Stimulated activated CD8-positive, alpha-beta memory T cell treated with anti-CD3 and anti-CD28 coated beads, Interleukin-12 subunit alpha, Interleukin-12 subunit beta, amount 100 ng/mL, for 4 hours (primary cell): ENCODE measurements around the gene CIROP.
A peak's percentile ranks its signal among the peaks of the same experiment; 100 is the strongest.

Source experiments
- DNase-seq: peaks from one replicate; pipeline ENCODE4 v3.0.0-alpha.2; 2020; ENCODE audit warnings: low read depth

Gene CIROP

DNA sequence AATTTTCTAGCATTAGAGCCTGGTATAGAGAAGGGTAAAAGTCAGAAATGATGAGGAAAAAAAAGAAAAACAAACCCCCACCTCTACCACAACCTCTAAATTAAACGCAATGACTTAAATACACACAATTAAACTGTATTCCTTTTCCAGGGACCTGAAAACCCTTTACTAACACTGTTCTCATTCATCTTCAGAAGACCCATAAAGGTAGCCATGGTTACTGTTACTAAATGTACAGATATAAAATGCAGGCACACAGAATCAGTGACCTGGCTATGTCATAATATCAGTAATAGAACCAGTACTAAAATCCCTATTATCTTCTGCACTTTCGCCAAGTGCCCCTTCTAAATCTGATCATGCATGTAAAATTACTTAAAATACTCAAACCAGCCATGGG is 11.3 kb downstream of the CIROP start:
- no peak for DNase-seq

DNA sequence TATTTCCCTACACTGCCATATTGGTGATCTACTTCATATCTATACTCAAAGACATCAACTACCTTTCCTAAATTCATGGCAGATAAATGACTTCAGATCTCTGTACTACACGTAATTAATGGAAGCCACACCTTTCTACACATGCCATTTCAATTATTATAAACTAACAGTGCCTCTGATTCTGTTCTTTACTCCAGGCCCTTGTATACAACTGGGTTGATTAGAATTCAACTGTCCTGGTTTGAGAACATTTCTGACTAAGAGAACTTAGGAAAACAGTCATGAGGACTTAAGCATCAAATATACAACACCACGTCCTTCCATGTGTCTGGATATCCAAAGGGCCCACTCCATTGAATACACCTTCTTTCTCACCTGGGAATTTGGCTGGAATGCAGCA is 11.7 kb downstream of the CIROP start:
- no peak for DNase-seq

DNA sequence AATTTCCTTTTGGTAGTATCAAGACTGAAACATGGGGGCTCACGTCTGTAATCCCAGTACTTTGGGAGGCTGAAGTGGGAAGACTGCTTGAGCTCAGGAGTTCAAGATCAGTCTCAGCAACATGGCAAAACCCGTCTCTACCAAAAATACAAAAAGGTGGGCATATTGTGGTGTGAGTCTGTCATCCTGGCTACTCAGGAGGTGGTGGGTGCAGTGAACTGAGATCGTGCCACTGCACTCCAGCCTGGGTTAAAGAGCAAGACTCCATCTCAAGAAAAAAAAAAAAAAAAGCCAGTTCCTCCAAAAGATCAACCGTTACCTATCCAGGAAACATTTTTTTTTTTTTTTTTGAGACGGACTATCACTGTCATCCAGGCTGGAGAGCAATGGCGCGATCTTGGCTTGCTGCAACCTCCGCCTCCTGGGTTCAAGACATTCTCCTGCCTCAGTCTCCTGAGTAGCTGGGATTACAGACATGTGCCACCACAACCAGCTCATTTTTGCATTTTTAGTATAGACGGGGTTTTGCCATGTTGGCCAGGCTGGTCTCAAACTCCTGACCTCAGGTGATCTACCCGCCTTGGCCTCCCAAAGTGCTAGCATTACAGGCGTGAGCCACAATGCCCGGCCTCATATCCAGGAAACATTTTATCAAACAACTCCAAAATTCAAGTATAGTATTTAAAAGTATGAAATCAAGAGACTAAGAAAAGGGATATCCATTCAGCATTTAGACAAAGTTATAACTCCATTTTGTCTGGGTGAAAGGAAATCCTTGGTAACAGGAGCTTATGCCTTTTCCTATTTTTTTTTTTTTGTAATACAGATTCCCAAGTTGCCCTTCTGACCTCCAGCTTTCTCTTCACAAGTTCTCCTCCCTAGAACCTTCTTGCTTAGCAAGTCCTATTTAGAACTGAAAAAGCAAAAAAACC is 13.2 kb downstream of the CIROP start:
- no peak for DNase-seq

DNA sequence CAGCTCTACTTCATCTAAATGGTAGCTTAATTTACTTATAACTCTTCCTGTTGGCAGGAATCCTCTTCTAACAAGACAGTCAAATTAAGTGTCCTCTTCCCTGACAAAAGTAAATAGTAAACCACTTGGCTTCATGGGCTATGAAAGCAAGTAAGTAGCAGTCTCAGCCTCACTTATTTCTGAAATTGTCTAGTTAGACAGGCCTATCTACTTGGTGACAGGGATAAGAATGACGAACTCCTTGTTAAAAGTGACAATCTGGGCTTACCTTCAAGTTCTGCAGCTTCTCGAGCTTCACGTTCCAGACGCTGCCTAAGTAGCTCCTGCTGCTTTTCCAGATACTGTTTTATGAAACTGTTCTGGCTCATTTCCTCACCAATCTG is 14.5 kb downstream of the CIROP start:
- DNase-seq: no peak

DNA sequence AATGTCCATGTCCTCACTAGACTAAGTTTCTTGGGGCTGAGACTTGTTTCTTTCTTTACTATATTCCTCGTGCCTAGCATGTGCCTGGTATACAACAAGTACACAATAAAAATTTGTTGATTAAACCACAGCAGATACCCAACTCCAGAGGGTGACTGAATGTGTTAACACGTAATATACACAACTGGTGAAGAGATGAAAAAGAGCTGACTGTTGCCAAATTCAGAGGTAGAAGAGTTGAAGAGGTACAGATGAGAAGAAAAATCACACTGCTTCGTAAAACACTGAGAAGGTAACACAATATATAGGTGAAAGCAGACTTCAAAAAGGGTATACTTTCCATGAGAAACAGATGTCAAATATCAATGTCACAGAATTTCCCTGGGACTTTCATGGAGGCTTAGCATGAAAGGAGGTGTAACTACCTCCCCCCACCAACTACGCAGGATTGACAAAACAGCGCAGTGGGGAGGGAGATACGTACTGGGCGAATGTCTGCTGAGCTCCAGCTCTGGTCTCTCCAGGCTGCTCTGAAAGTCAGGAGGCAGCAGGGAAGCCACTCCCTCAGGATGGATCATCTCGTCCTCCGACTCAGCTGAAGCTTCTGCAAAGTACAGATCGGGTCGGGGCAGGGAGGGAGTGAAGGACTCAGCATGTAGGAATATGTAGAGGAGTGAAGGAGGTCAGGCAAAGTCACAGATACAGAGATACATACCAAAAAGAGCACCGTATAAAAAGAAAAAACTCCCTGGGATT is 15.1 kb downstream of the CIROP start:
- no peak for DNase-seq

DNA sequence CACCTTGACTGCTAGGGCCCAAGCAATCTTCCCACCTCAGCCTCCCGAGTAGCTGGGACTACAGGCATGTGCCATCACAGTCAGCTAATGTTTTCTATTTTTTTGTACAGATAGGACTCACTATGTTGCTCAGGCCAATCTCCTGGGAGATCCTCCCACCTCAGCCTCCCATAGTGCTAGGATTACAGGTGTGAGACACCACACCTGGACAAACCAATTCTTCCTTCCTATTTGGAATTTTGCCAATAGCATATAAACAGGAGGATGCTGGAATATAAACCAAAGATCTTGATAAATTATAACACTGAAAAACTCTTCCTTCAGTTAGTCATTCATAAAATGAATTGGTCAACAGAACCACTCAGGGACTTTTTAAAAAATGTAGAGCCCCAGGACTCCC is 18.2 kb downstream of the CIROP start:
- no peak for DNase-seq

DNA sequence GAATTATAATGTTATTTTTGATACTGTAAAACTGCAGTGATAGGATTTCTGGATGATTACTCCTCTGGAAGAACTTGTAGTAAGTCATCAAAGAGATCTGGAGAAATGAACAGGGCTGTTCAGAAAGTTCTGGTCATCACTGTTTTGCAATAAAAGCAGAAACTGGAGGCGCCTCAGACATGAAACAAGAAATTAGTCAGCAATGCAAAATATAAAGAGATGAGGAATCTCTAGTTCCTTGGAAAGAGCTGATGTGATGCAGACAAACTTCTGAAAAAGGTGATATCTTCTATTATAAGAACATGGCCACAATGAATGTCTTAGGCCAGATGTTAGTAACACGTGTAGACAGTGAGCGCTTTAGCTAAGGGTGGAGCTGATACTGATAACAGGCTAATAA is 19.3 kb downstream of the CIROP start:
- DNase-seq: no peak

DNA sequence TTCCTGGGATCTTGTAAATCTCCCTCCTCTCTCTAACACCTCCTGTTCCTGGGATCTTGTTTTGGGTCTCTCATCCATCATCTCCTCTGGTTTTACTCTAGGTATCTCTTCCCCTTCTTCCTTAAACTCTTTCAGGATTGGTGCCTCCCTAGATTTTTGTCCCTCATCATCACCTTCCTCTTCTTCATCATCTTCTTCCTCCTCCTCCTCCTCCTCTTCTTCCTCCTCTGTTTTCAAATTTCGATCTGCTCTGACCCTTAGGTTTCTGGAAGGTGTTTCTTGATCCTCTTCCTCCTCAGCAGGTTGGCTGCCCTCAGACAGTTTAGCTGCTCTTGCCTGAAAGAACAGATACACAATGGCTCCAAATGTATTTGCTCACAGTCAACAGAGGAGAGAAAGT is 24.3 kb downstream of the CIROP start:
- no peak for DNase-seq

DNA sequence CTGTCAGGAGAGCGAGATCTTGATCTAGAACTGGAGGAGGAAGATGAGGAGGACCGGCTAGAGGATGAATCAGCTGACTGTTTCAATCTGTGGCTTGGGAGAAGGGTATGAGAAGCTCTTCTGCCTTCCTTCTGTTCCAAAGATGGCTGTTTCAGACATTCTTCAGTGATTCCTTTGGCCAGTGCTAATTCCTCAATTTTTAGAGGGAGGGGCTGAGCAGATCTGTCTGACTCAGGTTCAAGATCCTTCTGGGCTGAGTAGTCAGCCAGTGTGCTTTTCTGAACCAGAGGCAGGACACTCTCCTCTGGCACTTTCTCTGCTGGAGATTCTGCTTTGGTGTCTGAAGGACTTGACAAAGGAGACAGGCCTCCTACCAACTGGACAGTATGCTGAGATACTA is 25.1 kb downstream of the CIROP start:
- no peak for DNase-seq

DNA sequence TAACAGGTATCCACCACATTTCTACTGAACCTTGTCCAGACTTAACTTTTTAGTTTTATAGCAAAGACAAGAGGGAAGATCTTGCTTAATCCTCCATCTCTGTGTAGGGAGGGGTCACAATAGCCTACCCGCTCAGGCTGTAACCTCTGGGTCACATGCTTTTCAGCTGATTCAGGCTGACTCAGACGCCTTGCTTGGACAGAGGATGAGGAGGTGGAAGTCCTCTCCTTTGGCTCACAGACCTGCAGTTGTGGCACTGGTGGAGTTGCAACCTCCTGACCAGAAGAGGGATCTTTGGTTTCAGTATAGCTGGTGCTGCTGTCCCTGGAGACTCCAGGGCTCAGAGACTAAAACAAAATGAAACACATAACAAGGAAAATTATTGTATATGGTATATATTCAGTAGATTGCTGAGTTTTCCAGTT is 26.1 kb downstream of the CIROP start:
- DNase-seq: no peak

DNA sequence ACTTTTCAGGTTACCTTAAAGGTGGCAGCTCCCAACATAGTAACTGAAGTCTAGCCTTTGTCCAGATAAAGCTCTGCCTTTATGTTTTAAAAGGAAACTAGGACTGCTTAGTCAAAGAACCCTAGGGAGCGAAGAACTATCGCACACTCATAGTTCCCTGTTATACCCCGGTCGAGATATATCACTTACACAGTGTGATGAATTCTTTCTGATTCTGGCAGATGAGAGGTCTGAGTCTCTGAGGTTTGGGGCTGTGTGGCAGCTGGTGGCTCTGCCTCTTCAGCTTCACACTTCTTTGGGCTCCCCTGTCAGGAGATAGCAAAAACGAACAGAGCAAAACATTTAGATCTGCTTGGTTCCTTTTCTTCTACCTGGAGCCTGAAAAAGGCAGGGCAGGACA is 26.8 kb downstream of the CIROP start:
- no peak for DNase-seq

DNA sequence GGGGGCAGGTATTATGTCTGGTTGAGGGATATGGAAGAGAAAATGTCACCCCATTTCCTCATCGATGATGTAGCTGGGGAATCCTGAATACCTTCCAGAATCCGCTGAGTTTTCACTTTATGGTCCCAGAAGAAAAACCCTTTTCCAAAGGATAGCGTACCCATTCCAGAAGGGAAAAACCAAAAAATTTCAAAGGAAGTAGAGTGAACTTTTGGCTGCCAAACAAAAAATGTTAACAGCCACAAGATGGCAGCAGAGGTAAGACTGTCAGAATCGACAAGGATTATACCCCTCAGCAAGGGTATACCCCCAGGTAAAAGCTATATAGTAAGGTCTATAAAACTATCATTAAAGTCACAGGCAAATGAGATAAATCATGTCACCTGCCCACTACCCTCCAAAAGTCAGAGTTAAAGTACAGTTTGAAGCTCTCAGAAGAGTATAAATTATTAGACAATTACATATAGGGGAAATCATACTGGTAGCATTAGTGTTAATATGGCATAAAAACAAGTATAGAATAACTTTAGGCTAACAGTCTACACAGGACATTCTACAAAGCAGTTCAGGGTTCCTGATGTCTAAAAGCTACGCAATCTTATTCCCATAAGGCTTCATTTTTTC is 27.9 kb downstream of the CIROP start:
- no peak for DNase-seq

DNA sequence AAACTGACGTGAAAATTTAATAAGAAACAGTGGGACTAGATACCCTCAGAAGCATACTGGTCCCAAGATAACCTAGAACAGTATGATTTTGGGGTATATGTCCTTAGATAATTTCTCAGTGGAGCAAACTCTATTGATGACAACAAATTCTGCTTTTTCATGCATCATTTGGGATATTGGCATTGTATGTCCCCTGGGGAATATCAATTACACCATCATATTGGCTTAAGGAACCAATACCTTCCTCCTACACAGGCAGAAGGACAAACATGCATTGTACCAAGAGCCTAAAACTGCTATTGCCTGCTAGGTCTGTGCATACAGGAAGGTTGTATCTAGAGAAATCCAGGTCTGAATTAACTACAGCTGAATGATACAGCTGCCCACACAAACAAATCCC is 29.9 kb downstream of the CIROP start:
- no peak for DNase-seq

DNA sequence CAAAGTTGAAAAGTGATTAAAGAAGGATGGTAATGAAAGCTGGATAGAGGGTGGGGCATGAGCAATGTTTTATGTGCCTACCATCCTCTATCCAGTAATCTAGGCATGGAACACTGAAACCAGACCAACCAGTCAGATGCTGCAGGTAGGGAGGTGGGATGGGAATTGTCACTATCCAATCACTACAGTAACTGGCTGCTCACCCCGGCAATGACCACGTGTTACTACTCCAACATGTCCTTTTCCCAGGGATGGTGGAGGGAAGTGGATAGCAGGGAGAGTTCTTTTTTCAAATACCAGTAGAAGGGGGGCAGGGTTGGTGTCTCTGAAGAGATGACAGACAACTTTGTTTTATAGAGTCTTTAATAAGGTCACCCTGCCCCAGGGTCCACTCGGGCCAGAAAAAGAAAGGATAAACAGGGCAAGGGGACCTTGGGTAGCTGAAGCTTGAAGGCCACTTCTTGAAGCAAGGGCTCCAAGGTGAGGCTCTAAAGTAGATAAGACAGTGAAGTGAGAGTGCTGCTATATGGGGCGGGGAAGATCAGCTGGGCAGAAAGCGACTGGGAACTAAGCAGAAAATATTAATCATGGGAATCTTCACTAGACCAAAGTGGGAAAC is 32.8 kb downstream of the CIROP start:
- DNase-seq: no peak

DNA sequence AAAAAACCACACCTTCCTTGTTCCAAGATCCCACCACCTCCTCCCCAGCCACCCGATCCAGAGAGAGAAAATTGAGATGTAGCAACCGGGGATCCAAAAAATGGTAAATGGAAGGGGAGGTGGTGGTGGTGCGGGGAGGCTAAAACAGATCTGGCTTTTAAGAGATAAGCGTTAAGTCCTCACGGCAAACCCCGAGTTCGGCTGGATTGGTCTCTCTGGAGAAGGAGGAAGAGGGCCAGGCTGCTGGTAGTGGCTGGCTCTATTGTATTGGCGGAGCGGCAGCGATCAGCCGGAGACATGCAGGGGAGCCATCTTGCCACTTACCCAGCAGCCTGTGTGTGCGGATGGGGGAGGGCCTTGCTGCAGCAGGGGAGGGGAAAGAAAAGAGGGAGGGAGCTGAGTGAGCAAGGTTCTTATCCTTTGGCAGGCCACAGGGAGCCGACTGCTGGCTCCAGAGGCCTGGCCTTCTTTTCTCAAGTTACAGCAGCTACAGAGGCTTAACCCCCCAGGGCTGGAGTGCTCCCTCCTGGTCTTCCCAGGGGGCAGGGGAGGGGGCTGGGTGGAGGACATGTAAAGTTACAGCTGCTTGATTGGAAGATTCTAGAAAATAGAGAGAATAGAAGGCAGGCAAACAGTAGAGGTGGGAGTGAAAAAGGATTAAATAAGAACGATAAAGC is 33.4 kb downstream of the CIROP start:
- DNase-seq: peak; percentile 54

DNA sequence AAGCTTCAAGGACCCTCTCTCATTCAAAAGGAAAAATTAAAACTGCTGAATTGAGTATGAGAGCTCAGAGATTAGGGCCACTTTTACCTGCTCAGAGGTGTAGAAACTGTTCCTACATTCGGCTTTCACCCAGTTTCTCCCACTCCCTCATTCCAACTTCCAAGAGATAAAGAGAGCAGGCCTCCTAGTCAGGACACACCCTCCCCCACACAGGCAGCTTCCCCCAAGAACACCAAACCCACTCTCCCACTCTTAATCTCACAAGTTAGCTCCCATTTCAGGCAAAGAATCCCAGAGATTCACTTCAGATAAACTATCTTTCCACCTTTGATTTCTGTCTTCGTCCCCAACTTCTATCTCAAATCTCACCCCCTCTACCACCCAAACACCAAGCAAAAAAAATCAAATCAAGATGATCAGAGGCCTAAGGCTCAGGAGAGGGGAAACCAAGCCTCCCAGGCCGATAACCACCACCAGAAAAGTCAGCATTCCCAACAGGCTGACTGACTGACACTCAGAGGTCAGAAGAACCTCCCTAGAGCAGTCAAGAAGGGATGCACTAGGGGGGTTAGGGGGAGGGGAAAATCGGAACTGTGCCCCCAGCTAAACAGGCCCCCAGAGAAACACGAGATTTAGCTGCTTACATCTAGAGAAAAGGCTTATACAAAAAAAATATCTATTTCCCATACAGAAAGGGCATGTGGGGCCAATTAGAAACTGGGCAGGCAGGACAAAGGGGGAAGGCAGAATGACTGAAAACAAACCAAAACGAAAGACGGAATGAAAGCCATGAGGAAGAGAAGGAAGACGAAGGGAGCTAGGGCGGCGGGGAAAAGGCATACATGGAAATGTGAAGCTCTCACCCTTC is 34.3 kb downstream of the CIROP start:
- no peak for DNase-seq

DNA sequence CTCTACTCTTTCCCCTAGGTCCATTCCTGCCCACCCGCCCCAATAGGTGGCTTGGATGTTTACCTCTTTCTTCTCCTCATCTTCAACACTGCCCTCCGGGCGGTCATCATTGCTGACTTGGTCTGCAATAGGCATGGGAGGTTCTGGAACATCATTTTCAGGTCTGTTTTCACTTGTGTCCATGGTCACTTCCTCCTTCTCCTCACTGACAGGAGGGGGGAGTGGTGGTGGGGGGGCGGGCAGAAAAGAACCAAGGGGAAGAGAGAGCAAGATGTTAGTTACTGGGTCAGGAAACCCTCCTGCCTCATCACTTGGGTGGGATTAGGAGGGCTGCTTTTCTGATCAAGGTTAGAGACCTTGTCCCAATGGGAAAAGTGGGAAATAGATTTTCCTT is 35.4 kb downstream of the CIROP start:
- no peak for DNase-seq

DNA sequence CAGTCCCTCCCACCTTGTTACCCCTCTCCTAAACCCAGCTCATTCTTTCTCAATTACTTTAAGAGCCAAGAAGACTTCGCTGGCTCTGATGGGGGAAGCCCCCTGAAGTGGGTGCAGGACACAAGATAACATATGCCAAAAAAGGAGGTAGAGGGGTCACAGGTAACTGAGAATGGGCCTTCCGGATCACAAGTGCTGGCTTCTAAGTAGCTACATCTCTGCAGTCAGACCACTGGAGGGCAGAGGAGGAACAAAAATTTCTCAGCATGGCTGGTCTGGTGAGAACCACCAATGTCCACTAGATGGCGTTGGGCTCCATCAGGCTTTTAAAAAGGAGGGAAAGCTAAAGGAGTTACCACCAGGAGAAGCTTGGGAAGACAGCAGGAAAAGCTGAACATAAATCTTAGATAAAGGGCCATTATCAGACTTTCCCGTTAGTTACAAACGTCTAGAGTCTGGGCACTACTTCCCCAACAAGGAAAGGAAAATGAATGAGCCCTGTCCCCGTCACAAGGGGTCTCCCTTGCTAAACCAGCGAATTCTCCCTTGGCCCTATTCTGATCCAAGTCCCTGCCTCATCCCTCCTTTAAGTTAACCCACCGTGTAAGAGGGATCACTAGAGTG is 35.9 kb downstream of the CIROP start:
- DNase-seq: peak; percentile 31

DNA sequence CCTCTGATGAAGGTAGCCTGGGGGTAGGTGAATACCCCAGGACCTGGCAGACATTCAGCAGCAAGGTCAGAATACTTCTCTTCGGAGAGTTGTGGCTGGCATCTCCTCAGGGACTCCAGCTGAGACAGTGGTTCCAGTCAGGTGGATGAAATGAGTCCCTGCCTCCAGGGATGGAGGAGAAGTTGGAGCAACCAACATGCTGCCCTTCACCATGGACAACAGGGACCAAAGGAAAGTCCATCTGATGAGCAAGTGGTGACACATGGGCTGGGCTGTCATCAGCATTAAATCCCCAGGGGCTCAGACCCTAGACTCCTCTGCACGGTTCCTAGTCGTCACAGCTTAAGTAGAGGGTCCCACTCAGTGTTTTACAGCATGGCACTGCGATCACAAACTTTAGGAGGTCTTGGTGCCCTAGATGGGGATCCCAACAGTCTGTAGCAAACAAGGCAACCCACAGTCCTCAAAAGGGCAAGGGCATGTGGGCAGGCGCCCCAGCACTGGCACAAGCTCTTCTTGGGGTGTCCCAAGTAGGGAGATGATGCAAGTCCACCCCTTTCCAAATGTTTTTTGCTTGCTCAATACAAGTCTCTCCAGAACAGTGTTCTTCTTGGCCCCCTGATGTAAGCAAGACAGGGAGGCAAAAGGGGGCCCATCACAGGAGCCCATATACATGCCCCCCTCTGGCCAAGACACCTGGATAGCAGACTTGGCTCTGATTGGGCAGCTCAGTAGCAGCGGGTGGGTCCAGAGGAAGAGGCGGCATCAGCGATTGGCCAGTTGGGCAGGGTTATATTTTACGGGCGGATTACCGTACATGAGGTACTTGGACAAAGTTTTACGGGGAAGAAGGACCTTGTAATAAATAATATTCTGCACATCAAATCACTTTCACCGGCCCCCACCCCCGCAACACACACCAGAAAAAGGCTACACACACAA is 36.7 kb downstream of the CIROP start:
- no peak for DNase-seq
